GM12892 (cell line): ENCODE measurements around the gene TUBGCP2.

ENCODE experiments used
- POLR2A ChIP-seq: IDR thresholded peaks from 2 replicates; pipeline ENCODE4 v1.6.1; 2011; ENCODE audit warnings: low read depth, low read length, control low read depth
- TAF1 ChIP-seq: IDR thresholded peaks from 2 replicates; pipeline ENCODE4 v1.6.1; 2011; ENCODE audit warnings: low read depth, mild to moderate bottlenecking, control low read depth, low read length, borderline replicate concordance

- TF ChIP-seq POLR2A (no peak), TAF1 (no peak)
These were observed 27.6 kb downstream of the TUBGCP2 start for GRCh38 chr10:133281084-133281483.
